K562 (cell line): Measurements from ENCODE around the gene SERTAD2. TPM values are rescaled to one million over a fixed set of nuclear protein-coding genes. Genes with fewer than 3 reads are reported as not detected.

ENCODE experiments used
- ATF1 ChIP-seq, 2 experiments: fragments of 450-650 bp in 1 of 2; IDR thresholded peaks; 2 replicates each; pipeline ENCODE4 v1.6.1; 2016; ENCODE audit warnings: missing compliant biosample characterization in 1 of 2, missing genetic modification characterization in 1 of 2
- CREB5 ChIP-seq: fragments of 250-450 bp; sonication (Bioruptor Pico); IDR thresholded peaks from 2 replicates; pipeline ENCODE4 v1.5.0; 2020; ENCODE audit warnings: mild to moderate bottlenecking
- CUX1 ChIP-seq: fragments of 200-800 bp; sonication (Bioruptor generic); IDR thresholded peaks from 2 replicates; pipeline ENCODE4 v1.6.1; 2016; ENCODE audit warnings: missing genetic modification characterization, missing compliant biosample characterization
- ELF1 ChIP-seq: fragments of 200-800 bp; sonication (Bioruptor generic); IDR thresholded peaks from 2 replicates; pipeline ENCODE4 v1.6.1; 2016; ENCODE audit warnings: missing genetic modification characterization, missing compliant biosample characterization
- KLF6 ChIP-seq: fragments of 250-450 bp; sonication (Bioruptor Pico); IDR thresholded peaks from 2 replicates; pipeline ENCODE4 v1.4.0; 2020; ENCODE audit warnings: mild to moderate bottlenecking, moderate library complexity, borderline replicate concordance
- NFE2L1 ChIP-seq: fragments of 450-650 bp; IDR thresholded peaks from 2 replicates; pipeline ENCODE4 v1.6.1; 2016; ENCODE audit warnings: missing genetic modification characterization, low read depth, mild to moderate bottlenecking, missing compliant biosample characterization, moderate library complexity, borderline replicate concordance
- NFIC ChIP-seq: fragments of 450-650 bp; IDR thresholded peaks from 2 replicates; pipeline ENCODE4 v1.6.1; 2017; ENCODE audit warnings: mild to moderate bottlenecking, inconsistent platforms
- NR3C1 ChIP-seq: sonication (generic); formaldehyde crosslinking; IDR thresholded peaks from 2 replicates; pipeline ENCODE4 v1.8.1; 2022; ENCODE audit warnings: missing genetic modification reagents
- SFPQ ChIP-seq: fragments of 200-400 bp; formaldehyde crosslinking; IDR thresholded peaks from 2 replicates; pipeline ENCODE4 v1.6.1; 2017; ENCODE audit warnings: mild to moderate bottlenecking, low read depth, low read length, moderate library complexity
- ZC3H11A ChIP-seq: IDR thresholded peaks from 2 replicates; pipeline ENCODE4 v1.6.1; 2012; ENCODE audit warnings: low read depth, low read length, improper control_type of control experiment
- ZMIZ1 ChIP-seq, 2 experiments: fragments of 150-350 bp in 1 of 2; IDR thresholded peaks; 2 replicates each; pipeline ENCODE4 v1.6.1; 2012 to 2016; ENCODE audit warnings: low read depth in 2 of 2, low read length in 2 of 2, mild to moderate bottlenecking in 1 of 2, moderate library complexity in 1 of 2
- ZNF212 ChIP-seq: fragments of 450-650 bp; formaldehyde crosslinking; IDR thresholded peaks from 2 replicates; pipeline ENCODE4 v1.4.0; 2020; ENCODE audit warnings: mild to moderate bottlenecking
- polyA plus RNA-seq, 8 experiments: library from polyadenylated mRNA; depleted of rRNA in 4 of 8; stranded (reverse) in 5 of 8; unstranded in 3 of 8; fragments of >200 nt; fragmentation: Nextera tagmentation in 2 of 8; fragmentation: Illumina TruSeq in 1 of 8; extraction: Ambion mirVana in 2 of 8; extraction: Trizol in 1 of 8; gene quantifications; 2 replicates each; pipeline versions ENCODE4 v1.2.1 to v1.2.3, GENCODE V29; 2011 to 2014; ENCODE audit warnings: inconsistent platforms in 1 of 8, missing spikeins in 1 of 8
- total RNA-seq, 7 experiments: library from RNA; depleted of rRNA in 6 of 7; stranded (reverse); fragments of >200 nt in 6 of 7; fragmentation: Illumina TruSeq in 2 of 7; extraction: Trizol in 2 of 7; gene quantifications; 2 replicates each; pipeline versions ENCODE4 v1.2.1 to v1.2.3, GENCODE V29; 2011 to 2021; ENCODE audit warnings: low replicate concordance in 1 of 7

The SERTAD2 gene
- total and polyA plus RNA-seq, 9 of the 15 experiments (the other 6 are each of a cell fraction or from before 2014, with no cell fraction given) = 3.0 to 12.5 (median 6.1) TPM

DNA sequence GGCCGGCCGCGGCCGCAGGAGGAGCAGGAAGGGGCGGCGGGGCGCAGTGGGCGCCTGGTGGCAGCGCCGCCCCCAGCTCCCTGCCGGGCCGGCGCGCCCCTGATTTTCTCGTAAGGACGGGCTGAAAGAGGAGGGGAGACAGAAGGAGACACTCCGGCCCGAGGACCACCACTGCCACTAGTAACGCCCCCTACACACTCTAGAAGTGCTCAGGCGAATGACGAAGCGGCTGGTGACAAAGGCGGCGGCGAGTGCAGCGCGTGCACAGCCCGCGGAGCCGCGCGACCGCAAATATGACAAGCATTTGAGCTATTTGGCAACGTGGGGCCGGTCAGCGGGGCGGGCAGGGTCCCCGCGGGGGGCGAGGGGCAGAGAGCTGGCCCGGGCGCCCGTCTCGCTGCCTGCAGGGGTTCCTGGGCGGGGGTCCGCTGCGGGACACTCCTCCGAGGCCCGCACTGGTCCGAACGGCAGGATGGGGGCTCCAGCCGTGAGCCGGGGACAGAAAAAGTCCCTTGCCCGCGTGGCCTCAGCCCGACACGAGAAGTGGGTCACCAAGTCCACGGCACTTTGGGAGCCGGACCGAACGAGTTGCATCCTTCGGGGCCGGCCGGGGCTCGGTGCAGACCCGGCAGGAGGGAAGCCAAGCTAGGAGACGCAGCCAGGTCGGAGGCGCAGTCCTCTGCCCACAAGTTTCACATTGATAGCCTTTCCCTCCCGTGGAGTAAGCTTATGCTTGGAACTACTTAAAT lies 524 bp upstream of the SERTAD2 start (continued):
- TF ChIP-seq ZMIZ1 (IDR thresholded peaks at IDR 0.05; ENCODE audit: low read depth in 2 of 2, low read length in 2 of 2) (no peak), CUX1 (CRISPR knock-in tag) (no peak), ATF1 (CRISPR knock-in tag; IDR thresholded peaks at IDR 0.05) (no peak), ATF1 (tag; IDR thresholded peaks at IDR 0.05) (no peak; the same call in 1 of the 2 replicates), ELF1 (tag) (no peak; the same call in 1 of the 2 replicates), CREB5 (CRISPR knock-in tag) (no peak), ZNF212 (no peak), ZC3H11A (no peak), SFPQ (no peak), KLF6 (CRISPR knock-in tag) (no peak), NR3C1 (CRISPR knock-in tag) (0 out of 2 replicates have a peak, but pooled peaks have one; percentile 9), NFIC (no peak), NFE2L1 (tag) (no peak)
